SK-N-SH treated with all-trans-retinoic acid at 6 μM for 48 hours (cell line): Measurements from ENCODE around the gene OAS2.

Source experiments
- ATAC-seq: fragments of 200-7000 bp; cut with Tn5 transposase; 3 replicates; pipeline ENCODE4 v1.9.1; 2020; ENCODE audit warnings: mild to moderate bottlenecking, moderate library complexity
- ARNTL ChIP-seq: fragments of 450-650 bp; formaldehyde crosslinking; IDR thresholded peaks from 2 replicates; pipeline ENCODE4 v1.5.0; 2020; ENCODE audit warnings: low read depth, mild to moderate bottlenecking, moderate library complexity, borderline replicate concordance
- BACH2 ChIP-seq: fragments of 250-450 bp; sonication (Bioruptor Pico); IDR thresholded peaks from 2 replicates; pipeline ENCODE4 v1.9.0; 2021; ENCODE audit warnings: mild to moderate bottlenecking, borderline replicate concordance
- CSDC2 ChIP-seq: fragments of 250-450 bp; sonication (Bioruptor Pico); IDR thresholded peaks from 2 replicates; pipeline ENCODE4 v1.5.0; 2020; ENCODE audit warnings: mild to moderate bottlenecking, moderate library complexity
- ESRRG ChIP-seq: fragments of 250-450 bp; sonication (Bioruptor Pico); IDR thresholded peaks from 2 replicates; pipeline ENCODE4 v1.6.1; 2021; ENCODE audit warnings: mild to moderate bottlenecking
- GLIS3 ChIP-seq: fragments of 250-450 bp; sonication (Bioruptor Pico); IDR thresholded peaks from 2 replicates; pipeline ENCODE4 v1.5.0; 2020; ENCODE audit warnings: mild to moderate bottlenecking, moderate library complexity
- ISL1 ChIP-seq: fragments of 250-450 bp; sonication (Bioruptor Pico); IDR thresholded peaks from 2 replicates; pipeline ENCODE4 v2.1.2; 2022; ENCODE audit warnings: mild to moderate bottlenecking, moderate library complexity
- OSR1 ChIP-seq: fragments of 250-450 bp; sonication (Bioruptor Pico); IDR thresholded peaks from 2 replicates; pipeline ENCODE4 v1.8.0; 2022; ENCODE audit warnings: moderate library complexity, mild to moderate bottlenecking, inconsistent platforms
- PPARA ChIP-seq: fragments of 250-450 bp; sonication (Bioruptor Pico); IDR thresholded peaks from 2 replicates; pipeline ENCODE4 v1.5.0; 2020; ENCODE audit warnings: mild to moderate bottlenecking, borderline replicate concordance
- RARB ChIP-seq: fragments of 250-450 bp; sonication (Bioruptor Pico); IDR thresholded peaks from 2 replicates; pipeline ENCODE4 v1.8.0; 2021; ENCODE audit warnings: mild to moderate bottlenecking, moderate library complexity
- TCF4 ChIP-seq: fragments of 250-450 bp; sonication (Bioruptor Pico); IDR thresholded peaks from 2 replicates; pipeline ENCODE4 v1.8.0; 2021; ENCODE audit warnings: mild to moderate bottlenecking, moderate library complexity, borderline replicate concordance
- TOX ChIP-seq: fragments of 250-450 bp; sonication (Bioruptor Pico); IDR thresholded peaks from 2 replicates; pipeline ENCODE4 v1.8.0; 2021; ENCODE audit warnings: mild to moderate bottlenecking, moderate library complexity, borderline replicate concordance
- ZC3H10 ChIP-seq: fragments of 250-450 bp; sonication (Bioruptor Pico); IDR thresholded peaks from 2 replicates; pipeline ENCODE4 v1.5.1; 2021; ENCODE audit warnings: mild to moderate bottlenecking, moderate library complexity
- ZFP3 ChIP-seq: fragments of 250-450 bp; sonication (Bioruptor Pico); IDR thresholded peaks from 2 replicates; pipeline ENCODE4 v1.5.0; 2020; ENCODE audit warnings: mild to moderate bottlenecking, moderate library complexity
- ZFP30 ChIP-seq: fragments of 450-650 bp; formaldehyde crosslinking; IDR thresholded peaks from 2 replicates; pipeline ENCODE4 v1.5.0; 2022; ENCODE audit warnings: mild to moderate bottlenecking, moderate library complexity
- ZNF565 ChIP-seq: fragments of 450-650 bp; formaldehyde crosslinking; conservative IDR thresholded peaks from 2 replicates; pipeline ENCODE4 v1.5.0; 2020; ENCODE audit warnings: low read depth, mild to moderate bottlenecking, moderate library complexity
- ZNF70 ChIP-seq: fragments of 450-650 bp; formaldehyde crosslinking; IDR thresholded peaks from 2 replicates; pipeline ENCODE4 v1.5.0; 2020; ENCODE audit warnings: mild to moderate bottlenecking, moderate library complexity
- ZNF8 ChIP-seq: fragments of 450-650 bp; formaldehyde crosslinking; IDR thresholded peaks from 2 replicates; pipeline ENCODE4 v1.5.0; 2020; ENCODE audit warnings: mild to moderate bottlenecking, moderate library complexity
- TF ChIP-seq, protein P1 (sequence below): fragments of 250-450 bp; sonication (Bioruptor Pico); IDR thresholded peaks from 2 replicates; pipeline ENCODE4 v1.5.1; 2021; ENCODE audit warnings: mild to moderate bottlenecking, moderate library complexity
- TF ChIP-seq, protein P2 (sequence below): fragments of 250-450 bp; sonication (Bioruptor Pico); IDR thresholded peaks from 2 replicates; pipeline ENCODE4 v1.8.0; 2021; ENCODE audit warnings: low read depth, mild to moderate bottlenecking, moderate library complexity, borderline replicate concordance
- TF ChIP-seq, protein P3 (sequence below): fragments of 250-450 bp; sonication (Bioruptor Pico); IDR thresholded peaks from 2 replicates; pipeline ENCODE4 v1.8.0; 2020; ENCODE audit warnings: mild to moderate bottlenecking, moderate library complexity, borderline replicate concordance
- TF ChIP-seq, protein P4 (sequence below): fragments of 250-450 bp; sonication (Bioruptor Pico); IDR thresholded peaks from 2 replicates; pipeline ENCODE4 v1.5.1; 2020; ENCODE audit warnings: low read depth, mild to moderate bottlenecking, moderate library complexity
- TF ChIP-seq, protein P5 (sequence below): fragments of 250-450 bp; sonication (Bioruptor Pico); IDR thresholded peaks from 2 replicates; pipeline ENCODE4 v1.5.0; 2020; ENCODE audit warnings: mild to moderate bottlenecking, moderate library complexity

The OAS2 gene, protein sequence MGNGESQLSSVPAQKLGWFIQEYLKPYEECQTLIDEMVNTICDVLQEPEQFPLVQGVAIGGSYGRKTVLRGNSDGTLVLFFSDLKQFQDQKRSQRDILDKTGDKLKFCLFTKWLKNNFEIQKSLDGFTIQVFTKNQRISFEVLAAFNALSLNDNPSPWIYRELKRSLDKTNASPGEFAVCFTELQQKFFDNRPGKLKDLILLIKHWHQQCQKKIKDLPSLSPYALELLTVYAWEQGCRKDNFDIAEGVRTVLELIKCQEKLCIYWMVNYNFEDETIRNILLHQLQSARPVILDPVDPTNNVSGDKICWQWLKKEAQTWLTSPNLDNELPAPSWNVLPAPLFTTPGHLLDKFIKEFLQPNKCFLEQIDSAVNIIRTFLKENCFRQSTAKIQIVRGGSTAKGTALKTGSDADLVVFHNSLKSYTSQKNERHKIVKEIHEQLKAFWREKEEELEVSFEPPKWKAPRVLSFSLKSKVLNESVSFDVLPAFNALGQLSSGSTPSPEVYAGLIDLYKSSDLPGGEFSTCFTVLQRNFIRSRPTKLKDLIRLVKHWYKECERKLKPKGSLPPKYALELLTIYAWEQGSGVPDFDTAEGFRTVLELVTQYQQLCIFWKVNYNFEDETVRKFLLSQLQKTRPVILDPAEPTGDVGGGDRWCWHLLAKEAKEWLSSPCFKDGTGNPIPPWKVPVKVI

DNA sequence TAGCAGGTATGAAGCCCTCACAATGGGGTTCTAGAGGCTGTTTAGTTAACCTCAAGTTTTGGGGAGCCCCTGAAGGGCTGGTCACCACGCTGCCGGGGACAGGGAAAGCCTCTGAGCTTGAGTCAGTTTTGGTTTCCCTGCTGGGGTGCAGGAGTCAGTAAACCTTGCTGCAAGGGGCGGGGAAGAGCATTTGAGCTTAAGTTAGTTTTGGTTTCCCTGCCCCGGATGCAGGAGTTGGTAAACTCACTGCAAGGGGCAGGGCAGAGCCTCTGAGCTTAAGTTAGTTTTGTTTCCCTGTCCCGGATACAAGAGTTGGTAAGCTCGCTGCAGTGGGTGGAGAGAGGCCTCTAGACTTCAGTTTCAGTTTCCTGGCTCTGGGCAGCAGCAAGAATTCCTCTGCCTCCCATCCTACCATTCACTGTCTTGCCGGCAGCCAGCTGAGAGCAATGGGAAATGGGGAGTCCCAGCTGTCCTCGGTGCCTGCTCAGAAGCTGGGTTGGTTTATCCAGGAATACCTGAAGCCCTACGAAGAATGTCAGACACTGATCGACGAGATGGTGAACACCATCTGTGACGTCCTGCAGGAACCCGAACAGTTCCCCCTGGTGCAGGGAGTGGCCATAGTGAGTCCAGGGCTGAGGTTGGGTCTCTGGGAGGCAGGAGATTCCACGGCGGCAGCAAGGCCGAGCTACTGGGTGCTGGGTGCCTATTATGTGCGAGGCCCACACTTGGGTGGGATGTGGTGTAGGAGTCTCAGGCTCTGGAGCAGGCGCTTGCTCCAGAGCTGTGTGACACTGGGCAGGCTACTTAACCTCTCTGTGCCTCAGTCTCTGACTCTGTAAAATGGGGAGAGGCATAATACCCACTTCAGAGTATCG, at the start of gene OAS2:
TSS of gene OAS2 (plus strand) at position 357 of the 878 bp plus-strand sequence. CDS start at position 447, 90 bp downstream.
- TF ChIP-seq ZFP3 (CRISPR knock-in tag) (no peak), ZFP30 (CRISPR knock-in tag) (no peak), ZNF70 (CRISPR knock-in tag) (no peak), ARNTL (no peak), PPARA (CRISPR knock-in tag) (no peak), ZNF565 (CRISPR knock-in tag) (no peak), RARB (no peak), OSR1 (no peak), CSDC2 (CRISPR knock-in tag) (no peak), TOX (CRISPR knock-in tag) (no peak), GLIS3 (no peak), ZC3H10 (CRISPR knock-in tag) (no peak), ZNF8 (no peak)
- TF ChIP-seq, protein P1, sequence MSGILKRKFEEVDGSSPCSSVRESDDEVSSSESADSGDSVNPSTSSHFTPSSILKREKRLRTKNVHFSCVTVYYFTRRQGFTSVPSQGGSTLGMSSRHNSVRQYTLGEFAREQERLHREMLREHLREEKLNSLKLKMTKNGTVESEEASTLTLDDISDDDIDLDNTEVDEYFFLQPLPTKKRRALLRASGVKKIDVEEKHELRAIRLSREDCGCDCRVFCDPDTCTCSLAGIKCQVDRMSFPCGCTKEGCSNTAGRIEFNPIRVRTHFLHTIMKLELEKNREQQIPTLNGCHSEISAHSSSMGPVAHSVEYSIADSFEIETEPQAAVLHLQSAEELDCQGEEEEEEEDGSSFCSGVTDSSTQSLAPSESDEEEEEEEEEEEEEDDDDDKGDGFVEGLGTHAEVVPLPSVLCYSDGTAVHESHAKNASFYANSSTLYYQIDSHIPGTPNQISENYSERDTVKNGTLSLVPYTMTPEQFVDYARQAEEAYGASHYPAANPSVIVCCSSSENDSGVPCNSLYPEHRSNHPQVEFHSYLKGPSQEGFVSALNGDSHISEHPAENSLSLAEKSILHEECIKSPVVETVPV (CRISPR knock-in tag): no peak
- TF ChIP-seq, protein P2, sequence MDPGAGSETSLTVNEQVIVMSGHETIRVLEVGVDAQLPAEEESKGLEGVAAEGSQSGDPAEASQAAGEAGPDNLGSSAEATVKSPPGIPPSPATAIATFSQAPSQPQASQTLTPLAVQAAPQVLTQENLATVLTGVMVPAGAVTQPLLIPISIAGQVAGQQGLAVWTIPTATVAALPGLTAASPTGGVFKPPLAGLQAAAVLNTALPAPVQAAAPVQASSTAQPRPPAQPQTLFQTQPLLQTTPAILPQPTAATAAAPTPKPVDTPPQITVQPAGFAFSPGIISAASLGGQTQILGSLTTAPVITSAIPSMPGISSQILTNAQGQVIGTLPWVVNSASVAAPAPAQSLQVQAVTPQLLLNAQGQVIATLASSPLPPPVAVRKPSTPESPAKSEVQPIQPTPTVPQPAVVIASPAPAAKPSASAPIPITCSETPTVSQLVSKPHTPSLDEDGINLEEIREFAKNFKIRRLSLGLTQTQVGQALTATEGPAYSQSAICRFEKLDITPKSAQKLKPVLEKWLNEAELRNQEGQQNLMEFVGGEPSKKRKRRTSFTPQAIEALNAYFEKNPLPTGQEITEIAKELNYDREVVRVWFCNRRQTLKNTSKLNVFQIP (CRISPR knock-in tag): no peak
- TF ChIP-seq, protein P3, sequence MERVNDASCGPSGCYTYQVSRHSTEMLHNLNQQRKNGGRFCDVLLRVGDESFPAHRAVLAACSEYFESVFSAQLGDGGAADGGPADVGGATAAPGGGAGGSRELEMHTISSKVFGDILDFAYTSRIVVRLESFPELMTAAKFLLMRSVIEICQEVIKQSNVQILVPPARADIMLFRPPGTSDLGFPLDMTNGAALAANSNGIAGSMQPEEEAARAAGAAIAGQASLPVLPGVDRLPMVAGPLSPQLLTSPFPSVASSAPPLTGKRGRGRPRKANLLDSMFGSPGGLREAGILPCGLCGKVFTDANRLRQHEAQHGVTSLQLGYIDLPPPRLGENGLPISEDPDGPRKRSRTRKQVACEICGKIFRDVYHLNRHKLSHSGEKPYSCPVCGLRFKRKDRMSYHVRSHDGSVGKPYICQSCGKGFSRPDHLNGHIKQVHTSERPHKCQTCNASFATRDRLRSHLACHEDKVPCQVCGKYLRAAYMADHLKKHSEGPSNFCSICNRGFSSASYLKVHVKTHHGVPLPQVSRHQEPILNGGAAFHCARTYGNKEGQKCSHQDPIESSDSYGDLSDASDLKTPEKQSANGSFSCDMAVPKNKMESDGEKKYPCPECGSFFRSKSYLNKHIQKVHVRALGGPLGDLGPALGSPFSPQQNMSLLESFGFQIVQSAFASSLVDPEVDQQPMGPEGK (CRISPR knock-in tag): no peak
- TF ChIP-seq, protein P4, sequence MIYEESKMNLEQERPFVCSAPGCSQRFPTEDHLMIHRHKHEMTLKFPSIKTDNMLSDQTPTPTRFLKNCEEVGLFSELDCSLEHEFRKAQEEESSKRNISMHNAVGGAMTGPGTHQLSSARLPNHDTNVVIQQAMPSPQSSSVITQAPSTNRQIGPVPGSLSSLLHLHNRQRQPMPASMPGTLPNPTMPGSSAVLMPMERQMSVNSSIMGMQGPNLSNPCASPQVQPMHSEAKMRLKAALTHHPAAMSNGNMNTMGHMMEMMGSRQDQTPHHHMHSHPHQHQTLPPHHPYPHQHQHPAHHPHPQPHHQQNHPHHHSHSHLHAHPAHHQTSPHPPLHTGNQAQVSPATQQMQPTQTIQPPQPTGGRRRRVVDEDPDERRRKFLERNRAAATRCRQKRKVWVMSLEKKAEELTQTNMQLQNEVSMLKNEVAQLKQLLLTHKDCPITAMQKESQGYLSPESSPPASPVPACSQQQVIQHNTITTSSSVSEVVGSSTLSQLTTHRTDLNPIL (CRISPR knock-in tag): no peak
- peak; percentile 53 for ATAC-seq

DNA sequence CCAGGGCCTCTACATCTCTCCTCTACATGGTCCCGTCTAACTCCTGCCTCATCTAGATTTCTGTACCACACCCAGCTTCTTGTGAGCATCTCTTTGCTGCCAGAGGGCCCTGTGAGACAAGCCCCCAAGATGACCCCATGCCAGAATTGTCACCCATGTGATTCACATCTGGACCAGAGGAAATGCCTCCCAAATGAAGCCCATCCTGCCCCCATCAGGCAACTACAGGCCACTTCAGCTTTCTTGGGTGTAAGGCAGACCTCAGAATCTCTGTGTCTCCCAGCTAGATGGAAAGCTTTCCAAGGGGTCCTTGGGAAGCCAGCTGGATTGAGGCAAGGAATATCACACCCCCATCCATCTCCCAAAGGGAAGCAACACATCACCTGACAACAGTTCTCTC, 49.3 kb upstream of the OAS2 start:
- TF ChIP-seq PPARA (CRISPR knock-in tag) (no peak), ZFP30 (CRISPR knock-in tag) (no peak), ZNF565 (CRISPR knock-in tag) (no peak), TOX (CRISPR knock-in tag) (no peak), ISL1 (CRISPR knock-in tag) (no peak), ESRRG (no peak), CSDC2 (CRISPR knock-in tag) (no peak), RARB (no peak), OSR1 (no peak), GLIS3 (no peak), BACH2 (CRISPR knock-in tag) (no peak), TCF4 (no peak)
- TF ChIP-seq, protein P3 (CRISPR knock-in tag): no peak
- TF ChIP-seq, protein P5, sequence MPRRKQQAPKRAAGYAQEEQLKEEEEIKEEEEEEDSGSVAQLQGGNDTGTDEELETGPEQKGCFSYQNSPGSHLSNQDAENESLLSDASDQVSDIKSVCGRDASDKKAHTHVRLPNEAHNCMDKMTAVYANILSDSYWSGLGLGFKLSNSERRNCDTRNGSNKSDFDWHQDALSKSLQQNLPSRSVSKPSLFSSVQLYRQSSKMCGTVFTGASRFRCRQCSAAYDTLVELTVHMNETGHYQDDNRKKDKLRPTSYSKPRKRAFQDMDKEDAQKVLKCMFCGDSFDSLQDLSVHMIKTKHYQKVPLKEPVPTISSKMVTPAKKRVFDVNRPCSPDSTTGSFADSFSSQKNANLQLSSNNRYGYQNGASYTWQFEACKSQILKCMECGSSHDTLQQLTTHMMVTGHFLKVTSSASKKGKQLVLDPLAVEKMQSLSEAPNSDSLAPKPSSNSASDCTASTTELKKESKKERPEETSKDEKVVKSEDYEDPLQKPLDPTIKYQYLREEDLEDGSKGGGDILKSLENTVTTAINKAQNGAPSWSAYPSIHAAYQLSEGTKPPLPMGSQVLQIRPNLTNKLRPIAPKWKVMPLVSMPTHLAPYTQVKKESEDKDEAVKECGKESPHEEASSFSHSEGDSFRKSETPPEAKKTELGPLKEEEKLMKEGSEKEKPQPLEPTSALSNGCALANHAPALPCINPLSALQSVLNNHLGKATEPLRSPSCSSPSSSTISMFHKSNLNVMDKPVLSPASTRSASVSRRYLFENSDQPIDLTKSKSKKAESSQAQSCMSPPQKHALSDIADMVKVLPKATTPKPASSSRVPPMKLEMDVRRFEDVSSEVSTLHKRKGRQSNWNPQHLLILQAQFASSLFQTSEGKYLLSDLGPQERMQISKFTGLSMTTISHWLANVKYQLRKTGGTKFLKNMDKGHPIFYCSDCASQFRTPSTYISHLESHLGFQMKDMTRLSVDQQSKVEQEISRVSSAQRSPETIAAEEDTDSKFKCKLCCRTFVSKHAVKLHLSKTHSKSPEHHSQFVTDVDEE (CRISPR knock-in tag): no peak
- TF ChIP-seq, protein P1 (CRISPR knock-in tag): no peak
- no peak for ATAC-seq
